Stomach (tissue), 9 donors: ENCODE results near the gene UGT1A6. TPM values are rescaled to one million over a fixed set of nuclear protein-coding genes. Genes with fewer than 3 reads are reported as not detected.

ENCODE experiments used
- DNase-seq, 2 donors: peaks; one replicate each; pipeline versions ENCODE4 v3.0.0 to v3.0.0-alpha.2; 2013 to 2019
- H3K27ac ChIP-seq, 5 donors: fragments of 200-600 bp in 4 of 5; sonication (generic) in 4 of 5; one replicate each; pipeline ENCODE4 v1.5.1; 2013 to 2019; ENCODE audit warnings: mild to moderate bottlenecking in 1 of 5, moderate library complexity in 1 of 5
- H3K27me3 ChIP-seq, 3 donors: fragments of 200-600 bp; sonication (generic); one replicate each; pipeline ENCODE4 v1.5.1; 2017 to 2019; ENCODE audit warnings: mixed run types in 1 of 3
- H3K36me3 ChIP-seq, 4 donors: fragments of 200-600 bp; sonication (generic); 1 replicate in 3 of 4; 2 replicates in 1 of 4; pipeline ENCODE4 v1.5.1; 2016 to 2019
- H3K4me1 ChIP-seq, 4 donors: fragments of 200-600 bp; sonication (generic); one replicate each; pipeline ENCODE4 v1.5.1; 2016 to 2019
- H3K4me3 ChIP-seq, 4 donors: fragments of 200-600 bp; sonication (generic) in 3 of 4; one replicate each; pipeline ENCODE4 v1.5.1; 2016 to 2019; ENCODE audit warnings: mild to moderate bottlenecking in 1 of 4
- H3K9me3 ChIP-seq, 4 donors: fragments of 200-600 bp; sonication (generic); one replicate each; pipeline ENCODE4 v1.5.1; 2016 to 2019
- CTCF ChIP-seq, 7 experiments: fragments of 450-650 bp in 4 of 7; fragments of 200-600 bp in 3 of 7; sonication (generic) in 3 of 7; IDR thresholded peaks; one replicate each; pipeline ENCODE4 v1.5.1; 2016 to 2019; ENCODE audit warnings: antibody characterized with exemption in 7 of 7, control low read depth in 2 of 7, mild to moderate bottlenecking in 1 of 7
- EP300 ChIP-seq: sonication (generic); formaldehyde crosslinking; IDR thresholded peaks from one replicate; pipeline ENCODE4 v1.6.1; 2017; ENCODE audit warnings: antibody characterized with exemption
- POLR2A ChIP-seq, 4 donors: fragments of 450-650 bp; IDR thresholded peaks; one replicate each; pipeline ENCODE4 v1.6.1; 2016; ENCODE audit warnings: antibody characterized with exemption in 4 of 4, control low read depth in 2 of 4, mild to moderate bottlenecking in 1 of 4, moderate library complexity in 1 of 4
- POLR2AphosphoS5 ChIP-seq, 3 donors: sonication (generic); formaldehyde crosslinking; IDR thresholded peaks; one replicate each; pipeline ENCODE4 v1.6.1; 2016; ENCODE audit warnings: antibody characterized with exemption in 3 of 3
- WGBS, 5 donors: extraction: QIAGEN DNeasy Blood & Tissue Kit in 3 of 5; methylation state at CpG; one replicate each; pipeline versions ENCODE4 v1.1.5 to v1.1.7; 2013 to 2018; 5-methylcytosine and 5-hydroxymethylcytosine counted together
- intact Hi-C: fragments of 100-400 bp; cut with DNase I; formaldehyde crosslinking; loops from one replicate; pipeline ENCODE4 v1.15.1; 2023; ENCODE audit warnings: low total_unique reads
- polyA plus RNA-seq, 3 donors: library from polyadenylated mRNA; stranded (reverse); fragments of 200-250 nt; gene quantifications; one replicate each; pipeline ENCODE4 v1.2.3, GENCODE V29; 2013
- total RNA-seq, 5 donors: library from RNA; depleted of rRNA; stranded (reverse); fragments of >200 nt; gene quantifications; one replicate each; pipeline versions ENCODE4 v1.1.0 to v1.2.3, GENCODE V29; 2014 to 2016
- donor health status: healthy with polysubstance abuse.
- donor health status: Bipolar disorder and iron deficiency.
- donor health status: healthy.

UGT1A6 gene
- total and polyA plus RNA-seq, 8 donors, result 3.5 to 184 (median 24.6) TPM

GRCh38 chr2:233680361-233681045, 12.2 kb upstream of the UGT1A6 start:
- no peak overlapping the region for H3K4me3 ChIP-seq
- 83 to 93% (median 91%) methylated on average over 4 of the region's 4 CpGs for WGBS, 5 donors
- no peak overlapping the region for H3K27ac ChIP-seq
- H3K36me3 ChIP-seq, result no peaks in the 10 kb centered on the region
- no peak for DNase-seq
- H3K4me1 ChIP-seq, result no peaks in the 10 kb centered on the region
- H3K9me3 ChIP-seq, result no peaks in the 10 kb centered on the region
- TF ChIP-seq EP300, result no peak
- no peak for TF ChIP-seq POLR2A (IDR thresholded peaks at IDR 0.05)
- TF ChIP-seq CTCF (IDR thresholded peaks at IDR 0.05), result no peak
- H3K27me3 ChIP-seq, result no peaks in the 10 kb centered on the region
- intact Hi-C loops, result no loop called here

- H3K27me3 ChIP-seq, result no peaks in the 10 kb centered on the region
- H3K36me3 ChIP-seq, result no peaks in the 10 kb centered on the region
- H3K9me3 ChIP-seq, result no peaks in the 10 kb centered on the region
- no peak for DNase-seq
- H3K4me3 ChIP-seq, result no peak within 1 kb of the TSS
- TF ChIP-seq POLR2A (IDR thresholded peaks at IDR 0.05) (no peak), CTCF (IDR thresholded peaks at IDR 0.05) (no peak), POLR2AphosphoS5 (IDR thresholded peaks at IDR 0.05) (no peak), EP300 (no peak)
- 76 to 89% (median 80%) methylated on average over 4 to 5 of the region's 5 CpGs for WGBS, 5 donors
- no peak within 1 kb of the TSS for H3K27ac ChIP-seq
- intact Hi-C loops, result no loop called here
- H3K4me1 ChIP-seq, result no peaks in the 10 kb centered on the region
Measured at GRCh38 chr2:233681521-233682099, 11.1 kb upstream of the UGT1A6 start, which contains the start of gene UGT1A7. Gene UGT1A7 (plus strand): TSS chr2:233681901. CDS start chr2:233681938, 37 bp downstream.

GRCh38 chr2:233684640-233685039, 8.1 kb upstream of the UGT1A6 start:
- Histone ChIP-seq H3K27me3 (no peaks in the 10 kb centered on the region), H3K4me3 (no peak overlapping the region), H3K4me1 (peaks cover 0 to 8% (median 3%) of the 10 kb centered on the region in 4 donors), H3K9me3 (no peaks in the 10 kb centered on the region), H3K27ac (no peak overlapping the region), H3K36me3 (no peaks in the 10 kb centered on the region)
- 79 to 93% (median 88%) methylated on average over 1 of the region's 1 CpG for WGBS, 5 donors
- intact Hi-C loops, result no loop called here
- DNase-seq, result no peak
- TF ChIP-seq POLR2A (IDR thresholded peaks at IDR 0.05), result no peak
- TF ChIP-seq POLR2AphosphoS5 (IDR thresholded peaks at IDR 0.05), result no peak
- TF ChIP-seq CTCF (IDR thresholded peaks at IDR 0.05), result no peak
- no peak for TF ChIP-seq EP300

GRCh38 chr2:233686928-233687327, 5.8 kb upstream of the UGT1A6 start:
- H3K27me3 ChIP-seq, result no peaks in the 10 kb centered on the region
- WGBS, 5 donors, result 76 to 88% (median 83%) methylated on average over 5 of the region's 5 CpGs
- H3K4me3 ChIP-seq, result no peak overlapping the region
- intact Hi-C loops, result no loop called here
- DNase-seq, result no peak
- H3K4me1 ChIP-seq, result peaks cover 0 to 25% (median 17%) of the 10 kb centered on the region in 4 donors
- no peaks in the 10 kb centered on the region for H3K9me3 ChIP-seq
- no peak overlapping the region for H3K27ac ChIP-seq
- H3K36me3 ChIP-seq, result no peaks in the 10 kb centered on the region
- TF ChIP-seq CTCF (IDR thresholded peaks at IDR 0.05) (no peak), EP300 (no peak), POLR2A (IDR thresholded peaks at IDR 0.05) (no peak), POLR2AphosphoS5 (IDR thresholded peaks at IDR 0.05) (no peak)
